NCI-H82 (cell line): ENCODE results near the gene UBE2D3.

ENCODE experiments used
- DNase-seq: peaks from one replicate; lab custom pipeline; 2025; lab: John Stamatoyannopoulos, UW

UBE2D3 gene

GRCh38 chr4:102789317-102789717 lies 38.0 kb downstream of the UBE2D3 start:
- no peak for DNase-seq

GRCh38 chr4:102787944-102788343 lies 39.4 kb downstream of the UBE2D3 start:
- no peak for DNase-seq

- DNase-seq, result no peak
Observed at GRCh38 chr4:102787096-102787881, 40.1 kb downstream of the UBE2D3 start.

GRCh38 chr4:102786279-102786678 lies 41.1 kb downstream of the UBE2D3 start:
- DNase-seq, result no peak

GRCh38 chr4:102783006-102783405 lies 44.3 kb downstream of the UBE2D3 start:
- no peak for DNase-seq

GRCh38 chr4:102781570-102781969 lies 45.8 kb downstream of the UBE2D3 start:
- DNase-seq, result no peak

- DNase-seq, result peak; percentile 7
Observed at GRCh38 chr4:102780476-102781144, 46.7 kb downstream of the UBE2D3 start.

- no peak for DNase-seq
Observed at GRCh38 chr4:102779204-102779603, 48.1 kb downstream of the UBE2D3 start.

- no peak for DNase-seq
Observed at GRCh38 chr4:102778720-102779119, 48.6 kb downstream of the UBE2D3 start.

GRCh38 chr4:102775805-102776204 lies 51.5 kb downstream of the UBE2D3 start:
- DNase-seq, result no peak

GRCh38 chr4:102774254-102774653 lies 53.1 kb downstream of the UBE2D3 start:
- DNase-seq, result no peak

GRCh38 chr4:102772738-102773340 lies 54.5 kb downstream of the UBE2D3 start:
- no peak for DNase-seq

GRCh38 chr4:102764901-102765300 lies 62.5 kb downstream of the UBE2D3 start:
- no peak for DNase-seq

GRCh38 chr4:102761906-102762305 lies 65.4 kb downstream of the UBE2D3 start:
- peak; percentile 52 for DNase-seq

- peak; percentile 67 for DNase-seq
Observed at GRCh38 chr4:102761296-102761701, 66.1 kb downstream of the UBE2D3 start.

GRCh38 chr4:102760645-102761295 lies 66.6 kb downstream of the UBE2D3 start, which contains the start of gene MANBA:
Gene MANBA (minus strand): TSS chr4:102760968. CDS start chr4:102760894, 74 bp downstream.
- peak; percentile 90 for DNase-seq

GRCh38 chr4:102759831-102760644 lies 67.3 kb downstream of the UBE2D3 start:
- DNase-seq, result peak; percentile 43

GRCh38 chr4:102758241-102759160 lies 68.8 kb downstream of the UBE2D3 start:
- no peak for DNase-seq

- DNase-seq, result no peak
Observed at GRCh38 chr4:102757681-102758080, 69.7 kb downstream of the UBE2D3 start.

- DNase-seq, result no peak
Observed at GRCh38 chr4:102754044-102754443, 73.3 kb downstream of the UBE2D3 start.
